C4-2B (cell line): ENCODE data around the gene PIAS4.

Source experiments
- ZFX ChIP-seq: fragments of 450-650 bp; IDR thresholded peaks from 2 replicates; pipeline ENCODE4 v1.6.1; 2017
- TF ChIP-seq, protein P1 (sequence below): fragments of 450-650 bp; conservative IDR thresholded peaks from 2 replicates; pipeline ENCODE4 v1.5.1; 2017; ENCODE audit warnings: mild to moderate bottlenecking

DNA sequence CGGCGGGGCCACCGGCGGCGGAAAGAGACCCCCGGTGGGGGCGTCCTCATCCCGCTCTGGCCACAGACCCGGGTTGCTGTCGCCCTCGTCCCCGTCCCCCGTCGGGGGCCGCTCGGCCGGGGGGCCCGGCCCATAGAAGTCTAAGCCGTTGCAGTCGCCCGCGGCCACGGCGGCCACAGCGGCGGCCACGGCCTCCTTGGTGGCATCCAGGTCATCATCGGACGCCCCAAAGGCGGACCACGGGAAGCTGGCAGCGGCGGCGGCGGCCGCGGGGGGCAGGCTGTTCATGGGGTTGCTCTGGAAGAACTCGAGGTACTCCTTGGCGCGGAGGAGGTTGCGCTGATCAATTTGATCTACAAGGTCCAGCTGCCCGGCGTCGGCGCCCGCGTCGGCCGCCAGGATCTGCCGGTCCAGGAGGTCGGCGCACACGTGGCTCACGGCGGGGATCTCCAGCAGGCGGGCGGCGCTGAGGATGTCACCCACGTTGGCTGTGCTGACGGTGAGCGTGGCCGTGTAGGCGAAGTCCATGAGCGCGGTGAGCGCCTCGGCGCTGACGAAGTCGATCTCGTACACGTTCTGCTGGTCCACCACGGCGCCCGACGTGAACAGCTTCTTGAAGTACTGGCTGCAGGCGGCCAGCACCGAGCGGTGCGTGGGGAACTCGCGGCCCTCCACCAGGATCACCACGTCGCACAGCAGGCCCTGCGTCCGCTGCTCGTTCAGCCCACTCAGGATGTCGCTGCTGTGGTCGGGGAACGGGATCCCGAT is 47.1 kb downstream of the PIAS4 start:
- TF ChIP-seq, protein P1, sequence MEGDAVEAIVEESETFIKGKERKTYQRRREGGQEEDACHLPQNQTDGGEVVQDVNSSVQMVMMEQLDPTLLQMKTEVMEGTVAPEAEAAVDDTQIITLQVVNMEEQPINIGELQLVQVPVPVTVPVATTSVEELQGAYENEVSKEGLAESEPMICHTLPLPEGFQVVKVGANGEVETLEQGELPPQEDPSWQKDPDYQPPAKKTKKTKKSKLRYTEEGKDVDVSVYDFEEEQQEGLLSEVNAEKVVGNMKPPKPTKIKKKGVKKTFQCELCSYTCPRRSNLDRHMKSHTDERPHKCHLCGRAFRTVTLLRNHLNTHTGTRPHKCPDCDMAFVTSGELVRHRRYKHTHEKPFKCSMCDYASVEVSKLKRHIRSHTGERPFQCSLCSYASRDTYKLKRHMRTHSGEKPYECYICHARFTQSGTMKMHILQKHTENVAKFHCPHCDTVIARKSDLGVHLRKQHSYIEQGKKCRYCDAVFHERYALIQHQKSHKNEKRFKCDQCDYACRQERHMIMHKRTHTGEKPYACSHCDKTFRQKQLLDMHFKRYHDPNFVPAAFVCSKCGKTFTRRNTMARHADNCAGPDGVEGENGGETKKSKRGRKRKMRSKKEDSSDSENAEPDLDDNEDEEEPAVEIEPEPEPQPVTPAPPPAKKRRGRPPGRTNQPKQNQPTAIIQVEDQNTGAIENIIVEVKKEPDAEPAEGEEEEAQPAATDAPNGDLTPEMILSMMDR, result no peak
- TF ChIP-seq ZFX, result no peak
